HEK293 (cell line): ENCODE results near the gene USP24.

ENCODE experiments used
- CTCF ChIA-PET: fragments of 350-600 bp; formaldehyde crosslinking; extraction: SDS; loops from one replicate; lab custom pipeline; 2021; ENCODE audit warnings: antibody characterized with exemption; lab: Yijun Ruan, JAX
- POLR2A ChIA-PET: fragments of 300-600 bp; formaldehyde crosslinking; extraction: SDS; loops from one replicate; lab custom pipeline; 2020; ENCODE audit warnings: antibody characterized with exemption, inconsistent platforms; lab: Yijun Ruan, JAX
- H3K27ac ChIP-seq: fragments of 200-500 bp; sonication (Bioruptor generic); 2 replicates; pipeline ENCODE4 v1.5.1; 2014; ENCODE audit warnings: low read depth, low read length, control low read depth, inconsistent platforms; ENCODE audit errors: extremely low read depth
- H3K36me3 ChIP-seq, 2 experiments: fragments of 200-500 bp in 1 of 2; sonication (Bioruptor generic) in 1 of 2; 1 replicate in 1 of 2; 2 replicates in 1 of 2; pipeline ENCODE4 v1.5.1; 2014 to 2017; ENCODE audit warnings: inconsistent platforms in 2 of 2, low read length in 2 of 2; ENCODE audit not compliant: control insufficient read depth in 2 of 2, insufficient read depth in 1 of 2
- H3K4me1 ChIP-seq: fragments of 200-500 bp; sonication (Bioruptor generic); 2 replicates; pipeline ENCODE4 v1.5.1; 2014; ENCODE audit warnings: mild to moderate bottlenecking, low read length, inconsistent platforms; ENCODE audit not compliant: control insufficient read depth, insufficient read depth
- H3K4me3 ChIP-seq: 2 replicates; pipeline ENCODE4 v1.5.1; 2011; ENCODE audit warnings: low read depth, mild to moderate bottlenecking, control low read depth, low read length, moderate library complexity
- H3K9me3 ChIP-seq: fragments of 200-500 bp; sonication (Bioruptor generic); 2 replicates; pipeline ENCODE4 v1.5.1; 2014; ENCODE audit warnings: low read depth, low read length, inconsistent platforms; ENCODE audit not compliant: control insufficient read depth, insufficient read depth
- BCL6B ChIP-seq: fragments of 450-650 bp; formaldehyde crosslinking; IDR thresholded peaks from 2 replicates; pipeline ENCODE4 v1.5.1; 2017; ENCODE audit warnings: missing biosample characterization, missing genetic modification characterization
- HOXC10 ChIP-seq: sonication (generic); formaldehyde crosslinking; IDR thresholded peaks from 2 replicates; pipeline ENCODE4 v1.8.1; 2023; ENCODE audit warnings: mild to moderate bottlenecking, missing genetic modification reagents
- KLF8 ChIP-seq: fragments of 450-650 bp; formaldehyde crosslinking; IDR thresholded peaks from 2 replicates; pipeline ENCODE4 v1.5.1; 2016; ENCODE audit warnings: missing biosample characterization, missing genetic modification characterization
- WT1 ChIP-seq: fragments of 450-650 bp; formaldehyde crosslinking; IDR thresholded peaks from 2 replicates; pipeline ENCODE4 v1.5.1; 2016; ENCODE audit warnings: missing biosample characterization, missing genetic modification characterization
- ZBTB26 ChIP-seq: fragments of 450-650 bp; formaldehyde crosslinking; optimal IDR thresholded peaks from 2 replicates; pipeline ENCODE3; 2016; ENCODE audit warnings: missing biosample characterization, mild to moderate bottlenecking, missing genetic modification characterization
- ZNF140 ChIP-seq: fragments of 450-650 bp; formaldehyde crosslinking; IDR thresholded peaks from 2 replicates; pipeline ENCODE4 v1.5.1; 2016; ENCODE audit warnings: missing biosample characterization, missing genetic modification characterization
- ZNF292 ChIP-seq: fragments of 450-650 bp; formaldehyde crosslinking; IDR thresholded peaks from 2 replicates; pipeline ENCODE4 v1.5.1; 2016; ENCODE audit warnings: low read depth, missing biosample characterization, missing genetic modification characterization, borderline replicate concordance
- ZNF488 ChIP-seq: fragments of 450-650 bp; formaldehyde crosslinking; IDR thresholded peaks from 2 replicates; pipeline ENCODE4 v1.5.1; 2016; ENCODE audit warnings: missing biosample characterization, missing genetic modification characterization
- ZNF514 ChIP-seq: fragments of 450-650 bp; formaldehyde crosslinking; IDR thresholded peaks from 2 replicates; pipeline ENCODE4 v1.5.1; 2016; ENCODE audit warnings: missing biosample characterization, missing genetic modification characterization
- ZSCAN30 ChIP-seq: fragments of 450-650 bp; IDR thresholded peaks from 2 replicates; pipeline ENCODE4 v1.5.1; 2018; ENCODE audit warnings: missing biosample characterization, mild to moderate bottlenecking, missing genetic modification characterization, moderate library complexity
- TF ChIP-seq, protein P1 (sequence below): fragments of 450-650 bp; formaldehyde crosslinking; IDR thresholded peaks from 2 replicates; pipeline ENCODE4 v1.5.1; 2016; ENCODE audit warnings: missing biosample characterization, missing genetic modification characterization
- TF ChIP-seq, protein P2 (sequence below): fragments of 450-650 bp; IDR thresholded peaks from 2 replicates; pipeline ENCODE4 v1.5.1; 2018; ENCODE audit warnings: missing biosample characterization, mild to moderate bottlenecking, missing genetic modification characterization
- TF ChIP-seq, protein P3 (sequence below): fragments of 450-650 bp; formaldehyde crosslinking; IDR thresholded peaks from 2 replicates; pipeline ENCODE4 v1.5.1; 2016; ENCODE audit warnings: missing biosample characterization, missing genetic modification characterization, borderline replicate concordance

USP24 gene

GRCh38 chr1:55216096-55216495 is 932 bp upstream of the USP24 start:
- POLR2A ChIA-PET = interaction anchor here (0.7 kb wide), 1 partner anchor 72 kb away, joined by 4 read pairs; no protein-coding TSS in a partner anchor

DNA sequence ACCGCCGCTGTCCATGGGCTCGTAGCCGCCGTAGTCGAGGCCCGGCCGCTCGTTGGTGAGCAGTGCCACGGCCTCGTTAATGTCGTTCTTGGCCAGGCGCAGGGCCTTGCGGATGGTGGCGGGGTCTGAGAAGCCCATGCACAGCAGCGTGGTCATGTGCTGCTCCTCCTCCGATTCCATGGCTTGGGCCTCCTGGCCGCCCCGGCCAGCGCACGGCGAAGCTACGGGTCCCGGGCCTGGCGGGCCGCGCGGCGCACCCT is 300 bp downstream of the USP24 start:
- H3K36me3 ChIP-seq = no peaks in the 10 kb centered on the region
- TF ChIP-seq ZBTB26 (tag by site-specific recombination) (peak; percentile 56), WT1 (no peak), ZSCAN30 (tag by site-specific recombination) (0 out of 2 replicates have a peak, but pooled peaks have one; percentile 7)
- TF ChIP-seq, protein P1, sequence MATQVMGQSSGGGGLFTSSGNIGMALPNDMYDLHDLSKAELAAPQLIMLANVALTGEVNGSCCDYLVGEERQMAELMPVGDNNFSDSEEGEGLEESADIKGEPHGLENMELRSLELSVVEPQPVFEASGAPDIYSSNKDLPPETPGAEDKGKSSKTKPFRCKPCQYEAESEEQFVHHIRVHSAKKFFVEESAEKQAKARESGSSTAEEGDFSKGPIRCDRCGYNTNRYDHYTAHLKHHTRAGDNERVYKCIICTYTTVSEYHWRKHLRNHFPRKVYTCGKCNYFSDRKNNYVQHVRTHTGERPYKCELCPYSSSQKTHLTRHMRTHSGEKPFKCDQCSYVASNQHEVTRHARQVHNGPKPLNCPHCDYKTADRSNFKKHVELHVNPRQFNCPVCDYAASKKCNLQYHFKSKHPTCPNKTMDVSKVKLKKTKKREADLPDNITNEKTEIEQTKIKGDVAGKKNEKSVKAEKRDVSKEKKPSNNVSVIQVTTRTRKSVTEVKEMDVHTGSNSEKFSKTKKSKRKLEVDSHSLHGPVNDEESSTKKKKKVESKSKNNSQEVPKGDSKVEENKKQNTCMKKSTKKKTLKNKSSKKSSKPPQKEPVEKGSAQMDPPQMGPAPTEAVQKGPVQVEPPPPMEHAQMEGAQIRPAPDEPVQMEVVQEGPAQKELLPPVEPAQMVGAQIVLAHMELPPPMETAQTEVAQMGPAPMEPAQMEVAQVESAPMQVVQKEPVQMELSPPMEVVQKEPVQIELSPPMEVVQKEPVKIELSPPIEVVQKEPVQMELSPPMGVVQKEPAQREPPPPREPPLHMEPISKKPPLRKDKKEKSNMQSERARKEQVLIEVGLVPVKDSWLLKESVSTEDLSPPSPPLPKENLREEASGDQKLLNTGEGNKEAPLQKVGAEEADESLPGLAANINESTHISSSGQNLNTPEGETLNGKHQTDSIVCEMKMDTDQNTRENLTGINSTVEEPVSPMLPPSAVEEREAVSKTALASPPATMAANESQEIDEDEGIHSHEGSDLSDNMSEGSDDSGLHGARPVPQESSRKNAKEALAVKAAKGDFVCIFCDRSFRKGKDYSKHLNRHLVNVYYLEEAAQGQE (tag by site-specific recombination) = 0 out of 2 replicates have a peak, but pooled peaks have one; percentile 8
- peaks cover 18% of the 10 kb centered on the region for H3K4me1 ChIP-seq
- peak overlapping the region; percentile 96 for H3K27ac ChIP-seq
- H3K9me3 ChIP-seq = no peaks in the 10 kb centered on the region
- ChIA-PET POLR2A (interaction anchor here (0.5 to 1.3 kb wide), 2 partner anchors 22 to 82 kb away, joined by 4 to 6 read pairs; no protein-coding TSS in a partner anchor), CTCF (interaction anchor here (1.3 kb wide), 1 partner anchor 141 kb away, joined by 3 read pairs; no protein-coding TSS in a partner anchor)
- H3K4me3 ChIP-seq = peak overlapping the region; percentile 95

More at GRCh38 chr1:55216096-55216495, 932 bp upstream of the USP24 start:
- peaks cover 14% of the 10 kb centered on the region for H3K4me1 ChIP-seq
- TF ChIP-seq ZNF140 = no peak
- TF ChIP-seq, protein P2, sequence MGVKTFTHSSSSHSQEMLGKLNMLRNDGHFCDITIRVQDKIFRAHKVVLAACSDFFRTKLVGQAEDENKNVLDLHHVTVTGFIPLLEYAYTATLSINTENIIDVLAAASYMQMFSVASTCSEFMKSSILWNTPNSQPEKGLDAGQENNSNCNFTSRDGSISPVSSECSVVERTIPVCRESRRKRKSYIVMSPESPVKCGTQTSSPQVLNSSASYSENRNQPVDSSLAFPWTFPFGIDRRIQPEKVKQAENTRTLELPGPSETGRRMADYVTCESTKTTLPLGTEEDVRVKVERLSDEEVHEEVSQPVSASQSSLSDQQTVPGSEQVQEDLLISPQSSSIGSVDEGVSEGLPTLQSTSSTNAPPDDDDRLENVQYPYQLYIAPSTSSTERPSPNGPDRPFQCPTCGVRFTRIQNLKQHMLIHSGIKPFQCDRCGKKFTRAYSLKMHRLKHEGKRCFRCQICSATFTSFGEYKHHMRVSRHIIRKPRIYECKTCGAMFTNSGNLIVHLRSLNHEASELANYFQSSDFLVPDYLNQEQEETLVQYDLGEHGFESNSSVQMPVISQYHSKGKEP (tag by site-specific recombination) = no peak
- TF ChIP-seq, all 188 proteins: peak for 0
- Histone ChIP-seq H3K27ac (peak overlapping the region; percentile 96), H3K4me3 (peak overlapping the region; percentile 95), H3K9me3 (no peaks in the 10 kb centered on the region), H3K36me3 (no peaks in the 10 kb centered on the region)
- CTCF ChIA-PET = interaction anchor here (1.0 to 1.3 kb wide), 2 partner anchors 77 to 139 kb away, joined by 3 to 4 read pairs; no protein-coding TSS in a partner anchor

DNA sequence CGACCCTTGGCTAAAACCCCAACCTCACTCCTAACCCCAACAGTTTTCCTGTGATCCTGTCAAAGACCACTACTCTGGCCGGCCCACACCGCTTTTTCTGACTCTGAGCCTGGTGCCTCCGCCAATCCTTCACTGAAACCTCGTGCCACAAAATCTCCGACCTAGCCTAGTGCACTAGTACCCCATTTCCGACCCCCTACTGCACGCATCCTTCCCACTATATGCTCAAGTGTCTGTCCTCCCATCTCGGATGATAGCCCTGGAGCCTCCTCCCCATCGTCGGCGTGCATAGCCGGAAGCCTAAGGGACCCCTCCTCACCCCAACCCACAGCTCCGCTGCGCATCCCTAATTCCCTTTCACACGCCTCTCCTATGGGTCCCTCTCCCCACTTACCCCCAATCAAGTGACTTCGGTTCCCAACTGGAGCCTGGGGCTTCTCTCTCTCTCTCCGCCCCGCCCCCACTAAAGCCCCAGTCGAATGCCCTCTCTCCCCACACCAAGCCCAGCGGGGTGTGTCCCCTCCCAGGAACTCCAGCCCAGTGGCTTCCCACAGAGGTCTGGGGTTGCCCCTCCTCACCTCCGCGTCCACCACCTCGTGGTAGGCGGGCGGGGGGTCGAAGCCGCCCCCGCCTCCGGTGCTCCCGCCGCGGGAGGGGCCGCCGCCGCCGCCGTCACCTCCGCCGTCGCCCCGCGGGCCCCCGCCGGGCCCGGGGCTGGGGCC is 791 bp downstream of the USP24 start:
- ChIA-PET CTCF (no interaction called here), POLR2A (interaction anchor here (0.5 to 1.3 kb wide), 2 partner anchors 22 to 81 kb away, joined by 4 to 6 read pairs; no protein-coding TSS in a partner anchor)
- peak overlapping the region; percentile 96 for H3K27ac ChIP-seq
- TF ChIP-seq BCL6B (tag by site-specific recombination) (no peak), ZNF488 (no peak), ZNF514 (tag by site-specific recombination) (no peak), KLF8 (tag by site-specific recombination) (peak; percentile 91), ZNF292 (no peak), HOXC10 (no peak)
- TF ChIP-seq, protein P3, sequence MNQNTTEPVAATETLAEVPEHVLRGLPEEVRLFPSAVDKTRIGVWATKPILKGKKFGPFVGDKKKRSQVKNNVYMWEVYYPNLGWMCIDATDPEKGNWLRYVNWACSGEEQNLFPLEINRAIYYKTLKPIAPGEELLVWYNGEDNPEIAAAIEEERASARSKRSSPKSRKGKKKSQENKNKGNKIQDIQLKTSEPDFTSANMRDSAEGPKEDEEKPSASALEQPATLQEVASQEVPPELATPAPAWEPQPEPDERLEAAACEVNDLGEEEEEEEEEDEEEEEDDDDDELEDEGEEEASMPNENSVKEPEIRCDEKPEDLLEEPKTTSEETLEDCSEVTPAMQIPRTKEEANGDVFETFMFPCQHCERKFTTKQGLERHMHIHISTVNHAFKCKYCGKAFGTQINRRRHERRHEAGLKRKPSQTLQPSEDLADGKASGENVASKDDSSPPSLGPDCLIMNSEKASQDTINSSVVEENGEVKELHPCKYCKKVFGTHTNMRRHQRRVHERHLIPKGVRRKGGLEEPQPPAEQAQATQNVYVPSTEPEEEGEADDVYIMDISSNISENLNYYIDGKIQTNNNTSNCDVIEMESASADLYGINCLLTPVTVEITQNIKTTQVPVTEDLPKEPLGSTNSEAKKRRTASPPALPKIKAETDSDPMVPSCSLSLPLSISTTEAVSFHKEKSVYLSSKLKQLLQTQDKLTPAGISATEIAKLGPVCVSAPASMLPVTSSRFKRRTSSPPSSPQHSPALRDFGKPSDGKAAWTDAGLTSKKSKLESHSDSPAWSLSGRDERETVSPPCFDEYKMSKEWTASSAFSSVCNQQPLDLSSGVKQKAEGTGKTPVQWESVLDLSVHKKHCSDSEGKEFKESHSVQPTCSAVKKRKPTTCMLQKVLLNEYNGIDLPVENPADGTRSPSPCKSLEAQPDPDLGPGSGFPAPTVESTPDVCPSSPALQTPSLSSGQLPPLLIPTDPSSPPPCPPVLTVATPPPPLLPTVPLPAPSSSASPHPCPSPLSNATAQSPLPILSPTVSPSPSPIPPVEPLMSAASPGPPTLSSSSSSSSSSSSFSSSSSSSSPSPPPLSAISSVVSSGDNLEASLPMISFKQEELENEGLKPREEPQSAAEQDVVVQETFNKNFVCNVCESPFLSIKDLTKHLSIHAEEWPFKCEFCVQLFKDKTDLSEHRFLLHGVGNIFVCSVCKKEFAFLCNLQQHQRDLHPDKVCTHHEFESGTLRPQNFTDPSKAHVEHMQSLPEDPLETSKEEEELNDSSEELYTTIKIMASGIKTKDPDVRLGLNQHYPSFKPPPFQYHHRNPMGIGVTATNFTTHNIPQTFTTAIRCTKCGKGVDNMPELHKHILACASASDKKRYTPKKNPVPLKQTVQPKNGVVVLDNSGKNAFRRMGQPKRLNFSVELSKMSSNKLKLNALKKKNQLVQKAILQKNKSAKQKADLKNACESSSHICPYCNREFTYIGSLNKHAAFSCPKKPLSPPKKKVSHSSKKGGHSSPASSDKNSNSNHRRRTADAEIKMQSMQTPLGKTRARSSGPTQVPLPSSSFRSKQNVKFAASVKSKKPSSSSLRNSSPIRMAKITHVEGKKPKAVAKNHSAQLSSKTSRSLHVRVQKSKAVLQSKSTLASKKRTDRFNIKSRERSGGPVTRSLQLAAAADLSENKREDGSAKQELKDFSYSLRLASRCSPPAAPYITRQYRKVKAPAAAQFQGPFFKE (tag by site-specific recombination) = no peak

More for the DNA sequence above, 791 bp downstream of the USP24 start:
- Histone ChIP-seq H3K4me1 (peaks cover 21% of the 10 kb centered on the region), H3K9me3 (no peaks in the 10 kb centered on the region), H3K36me3 (no peaks in the 10 kb centered on the region), H3K4me3 (peak overlapping the region; percentile 95)
